Measurements from ENCODE around the gene NAGLU.

DNA sequence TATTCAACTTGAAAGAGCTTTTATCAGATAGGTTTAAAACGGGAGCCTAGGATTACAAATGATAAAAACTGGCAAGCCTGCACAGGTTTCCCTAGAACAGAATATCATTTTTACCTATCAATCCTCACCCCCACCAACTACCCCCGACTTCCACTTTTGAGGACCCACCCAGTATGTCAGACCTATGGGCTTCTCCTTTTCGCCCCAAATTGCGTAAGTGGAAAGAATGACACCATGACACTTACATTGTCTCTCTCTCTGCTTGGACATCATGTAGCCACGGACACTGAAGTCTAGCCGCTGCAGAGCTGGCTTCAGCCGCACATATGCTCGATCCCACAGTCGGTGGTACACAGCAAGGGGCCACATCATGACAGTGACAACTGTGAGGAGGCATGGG, 48.8 kb downstream of the NAGLU start:
- TF ChIP-seq, protein P1, sequence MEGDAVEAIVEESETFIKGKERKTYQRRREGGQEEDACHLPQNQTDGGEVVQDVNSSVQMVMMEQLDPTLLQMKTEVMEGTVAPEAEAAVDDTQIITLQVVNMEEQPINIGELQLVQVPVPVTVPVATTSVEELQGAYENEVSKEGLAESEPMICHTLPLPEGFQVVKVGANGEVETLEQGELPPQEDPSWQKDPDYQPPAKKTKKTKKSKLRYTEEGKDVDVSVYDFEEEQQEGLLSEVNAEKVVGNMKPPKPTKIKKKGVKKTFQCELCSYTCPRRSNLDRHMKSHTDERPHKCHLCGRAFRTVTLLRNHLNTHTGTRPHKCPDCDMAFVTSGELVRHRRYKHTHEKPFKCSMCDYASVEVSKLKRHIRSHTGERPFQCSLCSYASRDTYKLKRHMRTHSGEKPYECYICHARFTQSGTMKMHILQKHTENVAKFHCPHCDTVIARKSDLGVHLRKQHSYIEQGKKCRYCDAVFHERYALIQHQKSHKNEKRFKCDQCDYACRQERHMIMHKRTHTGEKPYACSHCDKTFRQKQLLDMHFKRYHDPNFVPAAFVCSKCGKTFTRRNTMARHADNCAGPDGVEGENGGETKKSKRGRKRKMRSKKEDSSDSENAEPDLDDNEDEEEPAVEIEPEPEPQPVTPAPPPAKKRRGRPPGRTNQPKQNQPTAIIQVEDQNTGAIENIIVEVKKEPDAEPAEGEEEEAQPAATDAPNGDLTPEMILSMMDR (IDR thresholded peaks at IDR 0.05) = no peak
- no peak for TF ChIP-seq POLR2A (IDR thresholded peaks at IDR 0.05)

Data from heart left ventricle (tissue), 13 donors.